GM21786 (cell line): ENCODE results near the gene ZNF598.
A peak's percentile ranks its signal among the peaks of the same experiment; 100 is the strongest.

ENCODE experiments used
- ATAC-seq: cut with Tn5 transposase; IDR thresholded peaks from one replicate; pipeline ENCODE4 v1.9.1; 2021; ENCODE audit not compliant: unreplicated experiment

The ZNF598 gene

DNA sequence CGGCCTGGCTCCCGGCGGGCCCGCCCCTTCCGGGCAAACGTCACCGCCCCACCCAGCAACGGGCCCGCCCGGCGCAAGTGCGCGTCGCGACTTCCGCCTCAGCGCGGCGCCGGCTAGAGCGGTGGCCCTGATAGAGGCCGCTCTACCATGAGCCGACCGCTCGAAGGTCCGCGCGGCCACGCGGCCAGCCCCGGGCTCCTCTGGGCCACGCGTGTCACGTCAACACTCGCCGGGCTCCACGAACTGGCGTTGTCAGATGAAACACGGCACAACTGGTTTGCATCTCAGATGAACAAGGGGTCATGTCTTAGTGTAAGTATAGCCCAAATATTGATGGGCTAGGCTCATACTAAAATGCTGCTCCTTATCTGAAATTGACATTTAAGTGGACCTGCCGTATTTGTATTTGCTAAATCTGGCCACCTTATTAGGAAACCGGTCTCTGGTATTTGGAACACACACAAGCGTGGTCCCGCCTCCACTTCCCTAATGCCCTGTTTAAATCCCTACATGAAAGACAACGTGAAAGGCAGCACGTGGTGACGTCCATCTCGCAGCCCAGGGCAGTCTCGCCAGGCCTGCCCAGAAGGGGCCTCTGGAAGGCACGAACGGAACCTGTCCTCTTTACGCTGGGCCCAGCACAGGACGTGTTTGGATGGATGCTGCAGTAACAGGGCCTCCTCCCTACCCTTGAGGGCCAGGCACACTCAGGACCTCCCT, at the start of gene ZNF598:
TSS of gene ZNF598 (minus strand) at position 31 of the 720 bp plus-strand sequence.
- peak; percentile 81 for ATAC-seq

DNA sequence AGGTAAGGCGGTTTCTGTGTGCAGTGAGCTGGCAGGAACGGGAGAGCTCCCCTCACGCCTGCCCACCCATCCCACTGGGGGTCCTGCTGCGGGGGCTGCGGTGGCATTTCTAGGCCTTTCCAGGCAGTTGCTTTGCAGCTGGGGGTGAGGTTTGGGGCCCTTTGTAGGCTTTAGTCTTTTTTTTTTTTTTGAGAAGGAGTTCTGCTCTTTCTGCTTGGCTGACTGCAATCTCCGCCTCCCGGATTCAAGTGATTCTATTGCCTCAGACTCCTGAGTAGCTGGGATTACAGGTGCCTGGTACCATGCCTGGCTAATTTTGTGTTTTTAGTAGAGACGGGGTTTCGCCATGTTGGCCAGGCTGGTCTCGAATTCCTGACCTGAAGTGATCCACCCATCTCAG, 49.3 kb upstream of the ZNF598 start:
- ATAC-seq = no peak

DNA sequence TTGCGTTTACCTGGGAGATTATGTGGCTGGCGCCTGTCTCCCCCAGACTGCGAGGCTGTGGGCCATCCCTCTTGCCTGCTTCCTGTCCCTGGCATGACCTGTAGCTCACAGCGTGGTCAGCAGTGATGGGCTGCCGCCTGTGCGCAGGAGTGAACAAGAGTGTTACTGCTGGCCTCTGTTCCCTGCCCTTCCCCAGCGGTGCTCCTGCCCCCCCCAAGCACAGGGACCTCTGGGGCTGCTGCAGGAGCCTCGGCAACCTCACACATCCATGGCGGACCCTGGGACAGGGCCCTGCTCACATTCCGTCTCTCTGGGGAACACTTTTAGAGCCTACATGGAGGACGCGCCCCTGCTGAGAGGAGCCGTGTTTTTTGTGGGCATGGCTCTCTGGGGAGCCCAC, 48.8 kb upstream of the ZNF598 start:
- ATAC-seq = no peak

DNA sequence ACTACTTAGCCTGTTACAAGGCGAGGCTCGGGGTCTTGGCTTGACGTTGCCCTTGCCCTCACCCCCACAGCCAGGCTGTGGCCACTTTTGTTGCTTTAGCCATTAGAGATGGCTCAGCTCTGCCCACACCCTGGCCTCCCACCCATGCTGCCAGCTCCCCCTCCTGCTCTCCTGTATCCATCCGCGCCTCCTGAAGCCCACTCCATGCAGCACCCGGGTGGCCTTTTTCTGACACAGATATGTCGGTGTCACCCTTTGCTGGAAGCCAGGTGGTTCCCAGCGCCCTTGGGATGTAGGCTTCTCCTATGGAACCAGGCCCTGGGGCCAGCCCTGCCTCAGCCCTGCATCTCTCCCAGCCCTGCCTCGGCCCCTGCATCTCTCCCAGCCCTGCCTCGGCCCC, 47.8 kb upstream of the ZNF598 start:
- no peak for ATAC-seq

DNA sequence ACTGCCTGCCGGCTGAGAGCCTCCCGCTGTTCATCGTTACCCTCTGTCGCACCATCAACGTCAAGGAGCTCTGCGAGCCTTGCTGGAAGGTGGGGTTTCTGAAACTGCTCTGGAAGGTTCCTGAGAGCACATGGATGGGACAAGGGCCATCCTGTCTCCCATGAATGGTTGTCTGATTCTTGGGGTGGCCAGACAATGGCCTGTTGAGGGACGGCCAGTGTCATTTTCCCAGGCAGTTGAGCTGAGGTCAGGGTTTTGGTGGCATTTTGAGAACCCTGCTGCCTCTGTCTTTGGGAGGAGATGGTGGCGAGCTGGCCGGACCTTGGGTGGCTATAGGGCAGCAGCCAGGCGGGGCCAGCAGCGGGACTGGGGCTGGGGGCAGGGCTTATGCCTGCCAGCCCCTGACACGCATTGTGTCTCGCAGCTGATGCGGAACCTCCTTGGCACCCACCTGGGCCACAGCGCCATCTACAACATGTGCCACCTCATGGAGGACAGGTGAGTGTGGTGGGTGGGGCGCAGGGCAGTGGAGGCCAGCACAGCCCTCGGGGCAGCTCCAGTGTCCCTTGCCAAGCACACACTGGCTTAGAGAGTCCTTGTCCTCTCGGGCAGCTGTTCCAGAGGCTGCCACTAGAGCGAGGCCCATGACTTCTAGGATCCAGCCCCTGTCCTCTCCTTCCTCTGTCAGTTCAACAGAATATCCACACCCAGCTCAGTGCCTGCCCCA, 47.2 kb upstream of the ZNF598 start:
- no peak for ATAC-seq

DNA sequence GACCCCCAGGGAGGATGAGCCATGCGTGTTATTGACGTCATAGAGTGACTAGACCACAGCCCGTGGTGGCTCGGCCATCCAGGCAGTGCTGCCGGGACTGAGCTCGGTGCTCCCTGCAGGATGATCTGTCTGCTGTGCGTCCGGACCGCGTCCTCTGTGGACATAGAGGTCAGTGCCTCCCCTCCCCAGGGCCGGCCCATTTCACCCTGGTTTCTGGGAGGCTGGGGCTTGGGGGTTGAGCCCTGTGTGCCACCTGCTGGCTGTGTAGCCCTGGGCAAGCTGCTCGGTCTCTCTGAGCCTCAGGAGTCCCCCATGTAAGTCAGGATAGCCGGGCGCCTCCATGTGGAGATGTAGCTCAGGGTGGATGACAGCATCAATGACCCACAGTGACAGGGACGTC, 46.5 kb upstream of the ZNF598 start:
- ATAC-seq = no peak

DNA sequence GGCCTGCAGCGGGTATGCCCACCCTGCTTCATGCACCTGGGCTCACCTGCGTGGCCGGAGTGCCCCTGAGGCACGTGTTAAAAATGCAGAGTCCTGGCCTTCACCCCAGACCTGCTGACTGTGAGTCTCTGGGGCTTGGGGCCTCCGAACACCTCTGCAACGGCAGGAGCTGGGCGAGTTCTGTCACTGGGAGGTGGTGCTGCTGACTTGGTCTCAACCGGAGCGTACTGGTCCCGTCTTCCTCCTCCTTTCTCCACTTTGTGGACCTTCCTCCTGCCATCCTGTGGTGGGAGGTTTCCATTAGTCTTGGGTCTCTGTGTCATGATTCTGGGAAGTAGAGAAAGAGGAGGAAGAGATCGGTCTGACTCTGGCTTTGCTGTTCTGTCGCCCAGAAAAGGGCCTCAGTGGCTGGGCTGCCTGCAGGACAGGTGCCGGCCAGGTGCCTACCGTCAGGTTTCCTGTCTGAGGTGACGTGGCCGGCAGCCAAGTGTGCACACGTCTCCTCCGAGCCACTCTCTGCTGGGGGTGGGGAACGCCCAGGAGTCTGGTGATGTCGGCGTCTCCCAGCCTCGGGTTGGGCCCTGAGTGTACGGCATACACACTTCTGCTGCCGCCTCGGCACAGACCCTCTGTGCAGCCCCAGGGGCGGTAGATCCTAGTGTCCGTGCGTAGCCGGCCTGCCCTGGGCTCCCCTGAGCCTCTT, 45.1 kb upstream of the ZNF598 start:
- no peak for ATAC-seq

DNA sequence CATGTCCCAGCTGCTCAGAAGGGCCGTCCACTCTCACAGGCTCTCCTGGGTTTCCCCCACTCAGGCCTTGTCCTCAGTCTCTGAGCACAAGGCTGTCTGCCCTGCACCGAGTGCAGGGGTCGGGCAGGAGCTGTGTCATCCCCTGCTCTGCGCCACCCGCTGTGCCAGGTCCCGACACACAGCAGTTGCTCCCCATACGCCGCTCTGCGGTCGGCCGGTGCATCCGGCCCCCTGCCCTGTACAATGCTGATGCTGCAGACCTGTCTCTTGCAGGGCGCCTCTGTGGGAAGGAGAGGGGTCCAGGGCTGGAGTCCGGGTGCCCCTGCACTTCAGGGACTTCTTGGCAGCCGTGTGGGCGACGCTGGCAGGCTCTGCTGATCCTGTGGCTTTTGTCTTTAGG, 44.3 kb upstream of the ZNF598 start:
- no peak for ATAC-seq

DNA sequence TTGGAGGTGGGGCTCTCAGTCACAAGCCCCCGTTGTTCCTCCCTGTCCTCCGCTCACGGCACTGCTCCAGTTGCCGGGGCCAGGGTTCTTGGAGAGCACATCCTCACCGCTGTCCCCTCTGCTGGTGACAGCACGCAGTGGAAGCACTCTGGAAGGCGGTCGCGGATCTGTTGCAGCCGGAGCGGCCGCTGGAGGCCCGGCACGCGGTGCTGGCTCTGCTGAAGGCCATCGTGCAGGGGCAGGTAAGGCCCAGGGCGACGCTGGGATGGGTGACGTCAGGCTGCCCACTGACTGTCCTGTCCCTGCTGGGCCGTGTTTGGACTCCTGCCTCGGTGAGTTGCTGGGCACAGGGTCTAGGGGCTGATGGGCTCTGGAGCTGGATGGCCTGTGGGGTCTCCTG, 43.6 kb upstream of the ZNF598 start:
- no peak for ATAC-seq

DNA sequence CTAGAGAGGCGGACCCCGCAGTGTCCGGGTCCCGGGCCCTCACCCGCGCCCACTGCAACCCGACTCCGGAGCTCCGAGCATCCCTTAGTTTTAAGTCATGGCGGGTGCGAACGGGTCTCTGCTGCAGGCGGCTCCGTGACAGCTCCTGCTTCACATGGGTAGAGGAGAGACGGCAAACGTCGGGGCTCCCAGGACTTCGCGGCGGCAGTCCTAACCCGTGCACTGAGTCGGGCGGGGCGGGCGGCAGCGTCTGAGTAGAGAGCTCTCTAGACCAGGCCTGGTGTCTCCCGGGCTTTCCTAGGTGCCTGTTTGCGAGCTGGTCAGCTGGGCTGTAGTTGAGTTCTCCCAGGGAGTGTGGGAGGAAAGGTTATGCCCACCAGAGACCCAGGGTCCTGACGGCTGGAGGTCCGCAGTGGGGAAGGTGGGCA, 38.5 kb upstream of the ZNF598 start:
- no peak for ATAC-seq

DNA sequence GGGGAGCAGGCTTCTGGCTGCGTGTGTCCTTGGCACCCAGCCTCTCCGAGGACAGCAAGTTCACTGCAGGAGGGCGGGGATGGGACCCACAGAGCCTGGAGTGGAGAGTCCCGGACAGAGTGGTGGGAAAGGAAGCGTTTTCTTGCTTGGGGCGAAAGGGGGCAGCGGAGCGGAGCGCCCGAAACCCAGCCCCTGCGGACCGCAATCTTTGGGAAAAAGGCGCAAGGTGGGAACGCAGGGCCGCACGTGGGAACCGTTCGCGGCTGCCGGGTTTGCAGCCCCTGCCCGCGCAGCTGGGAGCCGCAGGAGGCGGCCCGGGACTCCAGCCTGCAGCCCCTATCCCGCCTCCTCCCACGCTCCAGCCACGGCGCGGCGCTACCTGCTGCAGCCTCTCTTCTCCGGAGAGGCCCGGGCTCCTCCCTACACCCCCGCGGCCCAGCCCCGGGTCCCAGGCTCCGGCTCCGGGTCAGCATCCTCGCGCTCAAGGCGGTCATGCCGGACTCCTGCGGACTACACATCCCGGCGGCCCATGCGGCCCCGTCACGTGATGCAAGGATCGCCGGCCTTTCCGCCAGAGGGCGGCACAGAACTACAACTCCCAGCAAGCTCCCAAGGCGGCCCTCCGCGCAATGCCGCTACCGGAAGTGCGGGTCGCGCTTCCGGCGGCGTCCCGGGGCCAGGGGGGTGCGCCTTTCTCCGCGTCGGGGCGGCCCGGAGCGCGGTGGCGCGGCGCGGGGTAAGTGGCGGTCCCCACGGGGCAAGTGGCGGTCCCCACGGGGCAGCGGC, 37.9 kb upstream of the ZNF598 start, which contains the start of the genes NTHL1 and TSC2:
TSS of gene NTHL1 (minus strand) at position 505 of the 786 bp plus-strand sequence. CDS start at position 494, 11 bp downstream.
TSS of gene TSC2 (plus strand) at position 656 of the 786 bp plus-strand sequence. CDS start 631 bp downstream, outside the sequence.
- peak; percentile 89 for ATAC-seq

DNA sequence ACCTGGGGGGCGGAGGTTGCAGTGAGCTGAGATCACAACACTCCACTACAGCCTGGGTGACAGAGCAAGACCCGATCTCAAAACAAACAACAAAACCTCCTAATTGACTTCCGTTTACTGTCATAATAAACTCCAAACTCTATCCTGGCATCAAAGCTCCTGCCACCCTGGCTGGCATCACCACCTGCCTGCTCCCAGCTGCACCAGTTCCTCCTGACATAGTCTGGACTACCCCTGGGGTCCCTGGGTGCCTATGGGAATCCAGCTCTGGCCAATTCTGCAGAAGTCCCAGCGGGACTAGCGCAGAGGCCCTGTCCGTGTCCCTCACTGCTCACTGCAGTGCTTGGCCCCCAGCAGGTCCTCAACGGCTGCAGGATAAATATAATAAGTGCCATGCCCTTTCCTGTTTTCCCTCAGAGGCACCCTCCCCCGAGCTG, 37.3 kb upstream of the ZNF598 start:
- ATAC-seq = no peak

DNA sequence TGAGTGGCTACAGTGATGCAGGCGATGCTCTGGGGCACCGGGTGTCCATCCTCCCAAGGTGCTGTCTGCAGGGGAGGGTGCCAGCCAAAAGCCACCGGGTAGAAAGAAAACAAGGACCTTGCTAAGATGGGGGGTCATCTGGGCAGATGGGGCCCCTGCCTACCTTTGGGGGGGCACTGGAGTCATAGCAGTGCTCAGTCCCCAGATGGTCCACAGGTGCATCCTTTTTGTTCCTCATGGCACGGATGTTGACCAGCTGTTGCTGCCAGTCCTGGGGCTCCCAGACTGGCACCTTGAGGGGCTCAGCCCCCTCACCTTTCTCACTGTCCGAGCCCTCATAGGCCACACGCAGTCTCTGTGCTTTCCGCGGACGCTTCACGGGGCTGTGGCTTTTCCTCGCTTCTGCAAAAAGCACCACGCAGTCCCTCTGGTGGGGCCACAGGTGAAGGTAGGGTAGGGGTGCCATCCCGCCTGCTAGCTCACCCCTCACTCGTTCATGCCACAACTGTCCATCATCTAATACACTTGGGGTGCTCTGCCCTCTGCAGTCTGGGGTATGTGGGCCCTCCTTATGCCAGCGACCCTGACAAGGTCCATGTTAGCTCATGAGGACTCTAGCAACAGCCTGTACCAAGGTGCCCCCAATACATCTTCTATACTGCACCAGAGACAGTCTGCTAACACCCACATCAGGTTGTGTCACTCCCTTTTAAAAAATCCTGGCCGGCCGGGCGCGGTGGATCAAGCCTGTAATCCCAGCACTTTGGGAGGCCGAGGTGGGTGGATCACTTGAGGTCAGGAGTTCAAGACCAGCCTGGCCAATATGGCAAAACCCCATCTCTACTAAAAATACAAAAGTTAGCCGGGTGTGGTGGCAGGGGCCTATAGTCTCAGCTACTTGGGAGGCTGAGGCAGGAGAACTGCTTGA, 36.6 kb upstream of the ZNF598 start:
- no peak for ATAC-seq

DNA sequence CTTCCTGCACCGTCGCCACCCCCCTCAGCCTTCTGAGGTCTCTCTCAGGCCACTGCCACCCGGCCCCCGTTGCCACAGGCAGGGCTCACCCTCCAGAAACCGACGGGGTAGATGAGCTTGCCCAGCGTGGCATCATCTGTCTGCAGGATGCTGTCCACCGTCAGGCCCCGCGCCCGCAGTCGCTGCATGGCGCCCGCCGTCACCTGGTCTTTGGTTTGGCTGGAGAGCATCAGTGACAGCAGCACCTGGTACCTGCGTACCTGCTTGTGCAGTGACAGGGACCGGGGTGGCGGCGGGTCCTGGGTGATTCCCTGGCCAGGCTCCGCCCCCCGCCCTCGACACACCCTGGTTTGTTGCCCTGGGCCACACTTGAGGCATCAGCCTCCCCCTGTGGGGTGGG, 34.9 kb upstream of the ZNF598 start:
- no peak for ATAC-seq

DNA sequence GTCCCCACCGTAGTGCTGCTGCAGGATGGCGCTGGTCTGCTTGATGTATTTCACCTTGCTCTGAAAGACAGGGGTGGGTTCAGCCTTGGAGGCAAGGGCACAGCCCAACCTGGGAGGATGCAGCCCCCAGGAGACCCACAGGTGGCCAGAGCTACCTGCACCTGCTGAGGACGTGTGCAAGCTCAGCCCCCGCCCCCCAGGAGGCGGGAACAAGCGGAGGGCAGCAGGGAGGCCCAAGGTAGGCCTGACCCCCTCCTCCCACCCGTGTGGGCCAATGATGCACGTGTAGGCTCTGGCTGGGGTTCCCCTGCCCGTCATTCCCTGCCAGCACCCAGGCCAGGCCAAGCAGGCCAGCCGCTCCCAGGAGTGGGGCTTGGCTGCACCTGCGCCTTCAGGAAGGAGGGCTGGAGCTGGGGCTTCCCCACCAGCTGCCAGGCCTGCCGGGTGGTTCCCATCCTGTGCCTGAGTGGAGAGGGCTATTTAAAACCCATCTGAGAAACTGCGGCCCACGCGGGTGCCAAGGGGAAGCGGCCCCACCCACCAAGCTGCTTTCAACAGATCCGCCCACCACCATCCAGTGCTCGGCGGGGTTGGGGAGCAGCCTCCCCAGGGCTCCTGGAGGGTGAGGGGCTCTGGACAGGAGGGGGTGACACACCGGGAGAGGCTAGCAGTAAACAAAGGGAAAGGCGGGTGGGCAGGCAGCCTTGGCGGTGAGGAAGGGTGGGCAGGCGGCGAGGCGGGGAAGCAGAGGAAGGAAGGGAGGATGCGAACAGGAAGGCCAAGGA, 34.2 kb upstream of the ZNF598 start:
- ATAC-seq = no peak

DNA sequence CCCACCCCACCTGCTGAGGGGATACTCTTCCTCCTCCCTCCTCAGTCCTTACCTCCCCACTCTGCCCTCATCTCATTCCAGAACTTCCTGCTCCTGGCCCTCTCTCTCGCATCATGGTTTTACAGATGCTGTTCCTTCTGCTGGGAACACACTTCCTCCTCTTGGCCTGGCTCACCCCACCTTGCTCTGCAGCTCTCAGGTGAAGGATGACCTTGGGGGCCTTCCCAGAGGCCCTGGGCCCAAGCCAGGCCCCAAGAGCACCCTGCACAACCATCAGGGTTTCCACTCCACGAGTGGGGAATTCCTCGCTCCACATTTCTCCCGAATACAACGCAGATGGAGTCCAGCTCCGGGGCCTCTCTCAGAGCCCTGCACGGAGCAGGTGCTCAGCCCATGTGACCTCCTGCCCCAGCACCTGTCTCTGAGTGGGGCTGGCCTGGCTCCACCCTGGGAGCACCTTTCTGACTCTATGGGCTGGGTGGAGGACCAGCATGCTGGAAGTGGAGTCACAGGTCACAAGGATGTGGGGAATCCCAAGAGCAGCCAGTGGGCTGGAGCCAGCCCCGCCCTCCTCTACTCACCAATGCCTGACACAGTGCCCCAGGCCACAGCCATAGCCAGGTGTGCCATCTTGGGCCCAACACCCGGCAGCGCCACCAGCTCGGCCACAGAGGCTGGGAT, 33.5 kb upstream of the ZNF598 start:
- no peak for ATAC-seq

DNA sequence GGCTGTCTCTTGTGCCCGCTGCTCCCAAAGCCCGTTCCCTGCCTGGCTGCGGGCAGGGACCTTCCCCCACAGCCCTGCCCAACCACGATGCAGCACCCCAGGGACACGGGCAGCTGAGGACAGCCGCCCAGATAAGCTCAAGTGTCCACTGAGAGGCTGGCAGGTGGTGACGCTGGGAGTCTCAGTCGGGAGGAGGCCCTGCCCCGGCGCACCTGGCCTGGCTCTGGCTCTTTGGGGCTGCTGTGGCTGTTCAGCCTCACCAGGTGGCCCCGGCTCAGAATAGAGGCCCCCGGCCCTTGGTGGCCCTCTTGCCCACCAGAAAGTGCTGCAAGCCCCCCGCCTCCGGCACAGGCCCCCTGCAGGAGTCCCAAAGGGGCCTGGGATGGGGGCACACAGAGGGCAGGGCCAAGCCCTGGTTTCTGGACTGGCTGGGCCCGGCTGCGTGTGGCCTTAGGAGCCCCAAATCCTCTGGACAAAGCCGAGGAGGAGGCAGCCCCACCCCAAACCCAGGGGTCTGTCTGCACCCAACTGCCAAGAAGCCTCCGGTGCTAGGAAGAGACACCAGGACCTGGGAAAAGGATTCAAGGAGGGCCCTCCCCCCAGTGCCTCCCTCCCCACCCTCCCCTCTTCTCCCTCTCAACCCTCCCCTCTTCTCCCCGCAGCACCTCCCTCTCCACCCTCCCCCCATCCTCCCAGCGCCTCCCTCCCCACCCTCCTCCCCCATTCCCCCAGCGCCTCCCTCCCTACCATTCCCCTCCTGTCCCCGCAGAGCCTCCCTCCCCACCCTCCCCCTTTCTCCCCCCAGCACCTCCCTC, 32.8 kb upstream of the ZNF598 start:
- ATAC-seq = no peak
